Gastrocnemius medialis (tissue), 4 donors: ENCODE results near the gene ADTRP.

Experiments used
- CTCF ChIP-seq, 5 experiments: fragments of 450-650 bp in 3 of 5; fragments of 200-600 bp in 2 of 5; sonication (generic) in 2 of 5; IDR thresholded peaks in 4 of 5; conservative IDR thresholded peaks in 1 of 5; 1 replicate in 4 of 5; 2 replicates in 1 of 5; pipeline ENCODE4 v1.5.1; 2016 to 2019; ENCODE audit warnings: antibody characterized with exemption in 5 of 5, mild to moderate bottlenecking in 3 of 5, moderate library complexity in 3 of 5
- POLR2A ChIP-seq, 2 donors: fragments of 450-650 bp; IDR thresholded peaks; one replicate each; pipeline ENCODE4 v1.6.1; 2017; ENCODE audit warnings: antibody characterized with exemption in 2 of 2, mild to moderate bottlenecking in 2 of 2, moderate library complexity in 2 of 2

DNA sequence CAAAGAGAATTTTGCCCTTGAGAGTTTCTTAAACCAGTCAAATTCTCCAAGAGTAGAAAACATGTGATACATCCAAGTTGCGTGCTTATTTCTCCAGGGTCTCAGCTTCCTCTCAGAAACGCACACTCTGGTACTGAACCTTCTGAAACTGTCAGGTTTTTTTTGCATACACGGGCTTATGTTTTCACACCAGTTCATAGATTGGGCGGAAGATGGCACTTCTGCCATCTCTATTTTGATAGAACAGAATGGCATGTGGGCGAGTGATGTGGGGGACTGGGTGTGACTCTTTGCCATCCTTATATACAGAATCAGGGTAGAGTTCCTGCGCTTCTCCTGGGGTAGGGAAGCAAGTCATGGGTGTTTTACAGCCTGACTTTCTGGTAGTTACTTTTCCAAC lies 56.4 kb downstream of the ADTRP start:
- TF ChIP-seq CTCF (IDR thresholded peaks at IDR 0.05 in 4 of 5, conservative IDR thresholded peaks at IDR 0.05 in 1 of 5) (no peak), POLR2A (IDR thresholded peaks at IDR 0.05) (no peak)
